OCI-LY7 (cell line): Measurements from ENCODE around the gene COL20A1.

Experiments
- CTCF ChIP-seq: fragments of 200-600 bp; sonication (generic); conservative IDR thresholded peaks from 2 replicates; pipeline ENCODE4 v1.5.1; 2014; ENCODE audit warnings: mild to moderate bottlenecking, antibody characterized with exemption, low read length, moderate library complexity, mixed read lengths
- EZH2phosphoT487 ChIP-seq: fragments of 200-600 bp; sonication (generic); IDR thresholded peaks from 2 replicates; pipeline ENCODE4 v1.6.1; 2018; ENCODE audit warnings: low read depth, borderline replicate concordance, mild to moderate bottlenecking, mixed run types, antibody characterized with exemption, low read length, moderate library complexity, mixed read lengths

GRCh38 chr20:63333241-63333836 is 40.4 kb downstream of the COL20A1 start:
- TF ChIP-seq CTCF (no peak), EZH2phosphoT487 (no peak)
